SK-N-MC (cell line): ENCODE data around the gene NOM1.
"Not testable (repeated sequence)": the region's sequence is repeated elsewhere in the genome, so short reads cannot be mapped to it uniquely, and the experiment has no call there.

Experiments used
- EZH2 ChIP-seq: fragments of 200-600 bp; sonication (generic); IDR thresholded peaks from one replicate; pipeline ENCODE4 v1.6.1; 2017; ENCODE audit warnings: antibody characterized with exemption
- POLR2AphosphoS5 ChIP-seq: IDR thresholded peaks from 2 replicates; pipeline ENCODE4 v1.6.1; 2012; ENCODE audit warnings: mild to moderate bottlenecking, low read depth, low read length, borderline replicate concordance

DNA sequence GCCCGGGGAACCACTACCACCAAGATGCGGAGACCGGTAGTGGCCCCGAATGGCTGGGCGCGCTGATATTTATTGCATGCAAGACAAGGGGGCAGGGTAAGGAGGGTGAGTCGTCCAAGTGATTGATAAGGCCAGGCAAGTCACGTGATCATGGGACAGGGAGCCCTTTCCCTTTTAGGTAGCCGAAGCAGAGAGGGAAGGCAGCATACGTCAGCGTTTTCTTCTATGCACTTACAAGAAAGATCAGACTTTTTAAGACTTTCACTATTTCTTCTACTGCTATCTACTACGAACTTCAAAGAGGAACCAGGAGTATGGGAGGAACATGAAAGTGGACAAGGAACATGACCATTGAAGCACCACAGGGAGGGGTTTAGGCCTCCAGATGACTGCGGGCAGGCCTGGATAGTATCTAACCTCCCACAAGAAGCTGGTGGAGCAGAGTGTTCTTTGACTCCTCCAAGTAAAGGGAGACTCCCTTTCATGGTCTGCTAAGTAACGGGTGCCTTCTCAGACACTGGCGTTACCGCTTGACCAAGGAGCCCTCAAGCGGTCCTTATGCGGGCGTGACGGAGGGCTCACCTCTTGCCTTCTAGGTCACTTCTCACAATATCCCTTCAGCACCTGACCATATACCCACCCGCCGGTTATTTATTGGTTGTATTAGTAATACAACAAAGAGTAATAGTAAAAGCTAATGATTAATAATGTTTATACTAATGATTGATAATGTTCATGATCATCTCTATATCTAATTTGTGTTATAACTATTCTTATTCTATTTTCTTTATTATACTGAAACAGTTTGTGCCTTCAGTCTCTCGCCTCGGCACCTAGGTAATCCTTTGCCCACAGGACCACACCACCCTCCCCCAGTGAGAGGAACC, 28.8 kb upstream of the NOM1 start:
- TF ChIP-seq POLR2AphosphoS5, EZH2: not testable (repeated sequence)
